Measurements from ENCODE around the gene ETV3L. TPM values are rescaled to one million over a fixed set of nuclear protein-coding genes. Genes with fewer than 3 reads are reported as not detected.
"Not testable (repeated sequence)": the region's sequence is repeated elsewhere in the genome, so short reads cannot be mapped to it uniquely, and the experiment has no call there.

Gene ETV3L
- total RNA-seq, 1 donor from 2014 or later = not detected

DNA sequence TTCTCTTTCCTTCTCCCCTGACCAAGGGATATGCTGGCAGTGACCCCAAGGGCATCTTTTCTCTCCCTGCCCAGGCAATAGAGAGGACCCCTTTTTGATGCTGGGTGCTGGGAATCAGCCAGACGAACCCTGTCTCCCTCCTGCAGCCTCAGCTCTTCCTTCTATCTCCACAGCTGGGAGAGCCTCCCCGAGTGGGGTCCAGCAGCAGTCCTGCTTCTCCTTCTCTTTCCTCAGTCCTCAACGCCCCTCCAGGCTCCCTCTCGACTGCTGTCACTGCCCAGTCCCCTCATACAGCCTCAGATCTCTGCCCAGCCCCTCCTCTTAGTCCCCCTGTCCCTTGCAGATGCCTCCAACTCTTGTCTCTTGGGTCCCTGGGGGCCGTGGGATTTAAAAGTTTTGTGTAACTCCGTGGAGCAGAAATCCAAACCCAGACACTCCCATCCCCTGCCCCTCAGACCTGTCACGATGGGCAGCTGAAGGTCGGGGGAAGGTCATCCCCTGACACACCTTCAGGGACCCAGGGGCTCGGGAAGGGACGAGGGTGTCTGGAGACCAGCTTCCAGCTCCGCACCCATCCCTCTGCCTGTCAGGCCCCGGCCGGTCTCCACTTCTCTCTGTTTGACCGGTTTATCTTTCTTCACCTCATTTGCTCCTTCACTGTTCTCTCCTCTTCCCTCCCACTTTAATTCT is 5.8 kb upstream of the ETV3L start:
- H3K27ac ChIP-seq = no peak overlapping the region
- H3K9me3 ChIP-seq = no peaks in the 10 kb centered on the region
- no peak overlapping the region for H3K4me3 ChIP-seq
- peaks cover 24% of the 10 kb centered on the region for H3K27me3 ChIP-seq (ENCODE audit: low read depth)
- TF ChIP-seq CTCF (IDR thresholded peaks at IDR 0.05) = no peak
- no peaks in the 10 kb centered on the region for H3K36me3 ChIP-seq
- intact Hi-C loops (cut with DNase I) = no loop called here
- ATAC-seq (no peak), DNase-seq (no peak)
- peaks cover 5% of the 10 kb centered on the region for H3K4me1 ChIP-seq

GRCh38 chr1:157104598-157105293 is 5.1 kb upstream of the ETV3L start:
- H3K4me3 ChIP-seq = no peak overlapping the region
- intact Hi-C loops (cut with DNase I) = no loop called here
- no peak overlapping the region for H3K27ac ChIP-seq
- H3K4me1 ChIP-seq = peaks cover 5% of the 10 kb centered on the region
- no peaks in the 10 kb centered on the region for H3K9me3 ChIP-seq
- TF ChIP-seq CTCF (IDR thresholded peaks at IDR 0.05) = no peak
- H3K27me3 ChIP-seq (ENCODE audit: low read depth) = peaks cover 24% of the 10 kb centered on the region
- ATAC-seq = no peak
- no peak for DNase-seq
- no peaks in the 10 kb centered on the region for H3K36me3 ChIP-seq

- Histone ChIP-seq H3K27me3 (ENCODE audit: low read depth) (peaks cover 12% of the 10 kb centered on the region), H3K27ac (no peak overlapping the region), H3K36me3 (no peaks in the 10 kb centered on the region), H3K4me3 (no peak overlapping the region), H3K9me3 (no peaks in the 10 kb centered on the region), H3K4me1 (peaks cover 5% of the 10 kb centered on the region)
- intact Hi-C loops (cut with DNase I) = no loop called here
- ATAC-seq = no peak
- TF ChIP-seq CTCF (IDR thresholded peaks at IDR 0.05) = no peak
- no peak for DNase-seq
Observed at GRCh38 chr1:157103268-157103667, 3.7 kb upstream of the ETV3L start.

- Histone ChIP-seq H3K27ac (no peak overlapping the region), H3K36me3 (no peaks in the 10 kb centered on the region), H3K4me1 (no peaks in the 10 kb centered on the region), H3K4me3 (no peak overlapping the region), H3K27me3 (ENCODE audit: low read depth) (no peaks in the 10 kb centered on the region), H3K9me3 (no peaks in the 10 kb centered on the region)
- DNase-seq (no peak), ATAC-seq (no peak)
- no peak for TF ChIP-seq CTCF (IDR thresholded peaks at IDR 0.05)
- intact Hi-C loops (cut with DNase I) = no loop called here
Observed at GRCh38 chr1:157101149-157101548, 1.5 kb upstream of the ETV3L start.

DNA sequence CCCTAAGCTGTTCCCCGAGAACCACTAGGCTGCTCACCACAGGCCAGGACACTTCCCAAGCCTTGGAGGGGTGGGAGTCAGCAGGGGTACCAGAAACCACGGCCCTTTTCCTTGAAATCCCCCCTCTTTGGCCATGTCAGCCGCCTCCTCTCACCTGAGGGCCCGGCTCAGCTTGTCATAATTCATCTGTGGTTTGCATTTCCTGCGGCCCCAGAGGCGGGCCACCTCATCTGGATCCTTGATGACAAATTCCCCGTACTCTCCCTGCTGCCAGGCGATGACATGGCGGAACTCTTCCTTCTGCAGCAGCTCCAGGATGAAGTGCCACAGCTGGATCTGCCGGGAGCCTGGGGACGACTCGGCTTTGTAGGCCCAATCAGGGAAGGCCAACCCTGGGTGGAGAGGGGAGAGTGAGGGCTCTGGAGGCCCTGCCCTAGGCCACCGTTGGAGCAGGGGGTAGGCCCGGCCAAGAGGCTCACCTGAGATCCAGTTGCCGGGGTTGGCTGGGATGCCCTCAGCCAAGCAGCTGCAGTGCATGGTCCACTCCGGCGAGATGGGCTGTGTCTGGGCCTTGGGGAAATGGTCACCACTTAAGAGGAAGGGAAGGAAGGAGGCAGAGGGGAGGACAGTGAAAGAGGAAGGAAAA is 498 bp downstream of the ETV3L start:
- H3K36me3 ChIP-seq; H3K27ac ChIP-seq; DNase-seq; H3K4me1 ChIP-seq; H3K4me3 ChIP-seq; H3K9me3 ChIP-seq; H3K27me3 ChIP-seq (ENCODE audit: low read depth); intact Hi-C loops (cut with DNase I): not testable (repeated sequence)
- peak; percentile 6 to 32 for ATAC-seq

GRCh38 chr1:157098519-157098918 is 1.1 kb downstream of the ETV3L start:
- no peak for DNase-seq
- H3K36me3 ChIP-seq = no peaks in the 10 kb centered on the region
- intact Hi-C loops (cut with DNase I) = no loop called here
- H3K27ac ChIP-seq = no peak overlapping the region
- H3K4me3 ChIP-seq = no peak overlapping the region
- no peak for TF ChIP-seq CTCF (IDR thresholded peaks at IDR 0.05)
- no peaks in the 10 kb centered on the region for H3K4me1 ChIP-seq
- ATAC-seq = no peak
- no peaks in the 10 kb centered on the region for H3K9me3 ChIP-seq
- H3K27me3 ChIP-seq (ENCODE audit: low read depth) = no peaks in the 10 kb centered on the region
